GM20431 (cell line): Measurements from ENCODE around the gene NUDT22.
"Not testable (repeated sequence)": the region's sequence is repeated elsewhere in the genome, so short reads cannot be mapped to it uniquely, and the experiment has no call there.

Source experiments
- in situ Hi-C: fragments of 300-500 bp; cut with MseI, MboI; formaldehyde crosslinking; loops from one replicate; pipeline ENCODE4 v1.15.0; 2020; ENCODE audit warnings: low sequenced_read_pairs; ENCODE audit not compliant: unreplicated experiment

NUDT22 gene

DNA sequence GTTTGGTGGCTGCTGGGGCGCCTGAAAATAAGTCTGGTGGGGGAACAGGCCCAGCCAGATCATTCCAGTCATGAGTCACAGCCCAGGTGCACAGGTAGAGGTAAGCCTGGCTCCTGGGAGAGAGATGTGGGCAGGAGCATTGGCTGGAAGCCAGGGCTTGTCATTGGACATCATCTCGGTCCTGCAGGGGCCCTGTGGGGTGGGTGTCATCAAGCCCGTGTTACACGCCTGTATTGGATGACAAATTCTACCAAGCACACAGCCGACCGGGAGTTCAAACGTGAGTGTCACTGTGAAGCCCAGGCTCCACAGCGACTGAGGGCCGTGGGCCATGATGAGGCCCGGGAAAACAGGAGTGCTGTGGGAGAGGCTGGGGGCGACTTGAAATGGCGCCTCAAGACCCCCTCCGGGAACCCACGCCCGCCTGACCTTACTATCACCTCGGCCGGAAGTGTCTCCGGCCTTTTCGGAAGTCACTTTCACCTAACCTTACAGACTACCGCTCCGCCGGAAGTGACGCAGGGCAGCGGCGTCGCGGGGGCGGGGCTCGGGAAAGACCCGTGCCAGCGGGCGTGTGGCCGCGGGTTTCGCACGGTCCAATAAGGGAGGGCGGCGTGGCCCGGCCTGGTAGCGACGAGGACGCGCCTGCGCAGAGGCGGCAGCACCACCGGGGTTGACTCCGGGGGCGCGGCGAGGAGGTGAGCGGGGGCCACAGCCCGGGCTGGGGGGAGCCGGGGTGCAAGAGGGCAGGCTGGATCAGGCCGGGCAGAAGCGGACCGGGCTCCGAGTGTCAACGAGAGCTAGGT, 14.6 kb downstream of the NUDT22 start, which contains the start of gene FKBP2:
Gene FKBP2 (plus strand): TSS at position 661 of the 806 bp plus-strand sequence. CDS start 1,293 bp downstream, outside the sequence.
- in situ Hi-C loops = no loop called here

DNA sequence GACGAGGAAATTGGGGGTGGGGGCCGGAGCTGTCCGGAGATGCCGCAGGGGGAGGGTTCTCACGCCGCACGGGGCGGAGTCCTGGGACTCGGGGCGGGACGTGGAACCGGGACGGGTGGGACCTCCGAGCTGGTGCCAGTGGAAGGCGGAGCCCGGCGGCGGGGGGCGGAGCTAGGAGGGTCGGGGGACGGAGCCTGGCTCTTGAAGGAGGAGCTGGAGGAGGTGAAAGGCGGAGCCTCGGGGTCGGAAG, 15.1 kb downstream of the NUDT22 start:
- in situ Hi-C loops = no loop called here

DNA sequence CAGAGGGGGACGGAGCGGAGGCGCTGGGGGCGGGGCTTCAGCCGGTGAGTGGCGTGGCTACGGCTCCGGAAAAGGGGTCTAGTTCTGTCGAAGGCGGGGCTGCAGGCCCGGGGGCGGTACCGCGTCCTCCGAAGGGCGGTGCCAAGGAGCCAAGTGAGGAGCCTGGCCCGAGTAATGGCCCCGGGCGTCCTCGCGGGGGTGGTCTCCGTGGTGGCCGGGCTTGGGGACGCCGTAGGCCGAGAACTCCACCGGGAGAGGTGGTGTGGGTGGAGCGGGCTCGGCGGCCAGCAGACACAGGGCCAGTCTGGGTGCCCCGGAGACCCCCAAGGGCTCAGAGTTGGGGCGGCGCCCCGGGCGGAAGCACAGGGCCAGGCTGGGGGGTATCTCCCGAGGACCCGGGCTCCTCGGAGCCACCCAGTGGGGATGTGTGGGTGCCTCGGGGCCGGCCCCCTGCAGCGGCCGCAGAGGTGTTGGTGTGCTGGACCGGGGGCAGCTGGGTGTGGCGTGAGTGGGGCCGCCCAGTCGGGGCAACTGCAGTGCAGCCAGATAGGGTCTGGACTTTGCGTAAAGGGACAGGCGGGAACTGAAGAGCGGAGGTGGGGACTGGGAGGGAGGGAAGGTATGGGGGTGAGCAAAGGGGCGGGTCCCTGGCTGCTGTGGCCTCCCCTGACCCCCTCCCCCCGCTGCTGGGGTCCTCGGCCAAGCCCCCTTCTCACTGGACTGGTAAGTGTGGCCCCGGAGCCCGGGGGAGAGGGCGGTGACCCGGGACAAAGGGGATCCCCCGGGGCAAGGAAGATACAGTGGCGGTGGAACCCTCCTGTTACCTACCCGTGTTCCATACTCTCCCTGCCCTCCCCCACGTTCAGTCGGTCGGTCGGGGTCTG, 15.7 kb downstream of the NUDT22 start:
- in situ Hi-C loops = no loop called here

- in situ Hi-C loops = no loop called here
These were observed 17.3 kb downstream of the NUDT22 start for GRCh38 chr11:64243236-64243854.

DNA sequence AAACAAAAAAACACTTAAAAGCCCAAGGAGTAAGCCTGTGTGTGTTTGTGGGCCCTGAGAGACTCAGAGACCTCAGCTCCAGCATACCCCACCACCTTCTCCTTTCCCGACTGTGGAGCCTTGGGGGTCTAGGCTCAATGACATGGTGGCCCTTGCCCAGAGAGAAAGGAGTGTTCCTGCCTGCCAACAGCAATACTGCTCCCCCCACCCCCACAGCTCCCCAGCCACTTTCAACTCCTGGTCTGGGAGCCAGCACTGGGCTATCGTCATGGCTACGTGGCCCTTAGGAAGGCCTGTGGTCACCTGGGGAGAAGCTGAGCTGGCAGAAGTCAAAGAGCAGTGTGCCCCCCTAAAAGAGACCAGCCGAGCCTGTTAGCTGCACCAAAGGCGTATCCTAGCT, 18.0 kb downstream of the NUDT22 start:
- in situ Hi-C loops = no loop called here

DNA sequence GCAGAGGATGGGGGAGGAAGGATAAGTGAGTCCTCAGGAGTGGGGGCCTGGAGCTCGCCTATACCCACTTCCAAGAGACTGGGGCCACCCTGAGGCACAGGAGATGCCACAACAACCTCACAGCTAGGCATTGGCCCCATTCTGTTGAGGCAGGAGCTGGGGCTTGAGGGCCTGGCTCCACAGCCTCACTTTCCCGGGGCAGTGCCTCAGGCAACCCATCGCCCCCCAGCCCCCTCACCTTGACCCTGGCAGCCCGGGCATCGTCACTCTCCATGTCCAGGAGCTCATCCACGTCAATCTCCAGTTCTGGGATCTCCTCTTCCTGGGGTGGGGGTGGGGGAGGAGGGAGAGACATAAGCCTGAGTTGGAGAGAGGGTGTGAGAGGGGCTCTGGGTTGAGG, 18.9 kb downstream of the NUDT22 start:
- in situ Hi-C loops = no loop called here

- in situ Hi-C loops = no loop called here
These were observed 19.3 kb downstream of the NUDT22 start for GRCh38 chr11:64245401-64245796.

- in situ Hi-C loops = no loop called here
These were observed 19.9 kb downstream of the NUDT22 start for GRCh38 chr11:64245797-64246620.

GRCh38 chr11:64246621-64246870, 20.5 kb downstream of the NUDT22 start:
- in situ Hi-C loops = not testable (repeated sequence)

DNA sequence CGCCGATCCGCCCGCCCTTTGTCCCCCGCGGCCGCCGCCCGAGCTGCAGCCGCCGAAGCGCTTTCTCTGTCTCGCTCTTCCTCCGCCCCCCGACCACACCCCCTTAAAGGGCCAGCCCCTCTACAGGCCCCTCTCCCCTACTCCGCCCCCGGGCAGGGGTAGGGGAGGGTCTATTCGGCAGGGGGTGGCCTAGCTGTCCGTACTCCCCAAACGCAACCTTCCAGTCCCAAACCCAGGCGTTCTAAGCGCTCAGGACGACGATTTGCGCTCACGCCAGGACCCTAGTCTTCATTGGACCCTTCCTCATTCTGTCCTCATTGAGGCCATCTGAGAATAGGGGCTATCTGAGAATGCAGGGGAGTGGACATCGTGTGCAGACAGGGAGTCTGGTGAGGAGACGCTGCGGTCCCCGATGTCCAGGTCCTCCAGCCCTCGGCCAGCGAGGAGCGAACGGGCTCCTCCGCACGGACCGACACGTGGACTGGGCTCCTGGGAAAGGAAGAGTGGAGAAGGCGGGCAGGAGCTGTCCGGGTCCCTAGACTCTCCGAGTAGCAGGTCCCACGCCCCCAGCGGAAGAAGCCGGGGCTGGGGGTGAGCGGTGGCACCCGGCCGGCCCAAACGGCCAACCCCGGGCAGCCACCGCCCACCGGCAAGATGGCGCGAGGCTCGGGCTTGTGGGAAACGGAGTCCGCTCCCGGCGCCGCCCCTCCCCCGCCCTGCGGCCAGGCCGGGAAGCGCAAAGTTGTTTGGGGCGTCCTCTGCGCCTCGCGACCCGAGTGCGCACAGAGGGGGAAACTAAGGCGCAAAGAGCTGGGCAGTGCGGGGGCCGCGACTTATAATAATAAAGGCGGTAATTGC, 21.0 kb downstream of the NUDT22 start, which contains the start of gene PPP1R14B:
Gene PPP1R14B (minus strand): TSS at position 73 of the 858 bp plus-strand sequence. CDS start 270 bp downstream, outside the sequence.
- in situ Hi-C loops = no loop called here

DNA sequence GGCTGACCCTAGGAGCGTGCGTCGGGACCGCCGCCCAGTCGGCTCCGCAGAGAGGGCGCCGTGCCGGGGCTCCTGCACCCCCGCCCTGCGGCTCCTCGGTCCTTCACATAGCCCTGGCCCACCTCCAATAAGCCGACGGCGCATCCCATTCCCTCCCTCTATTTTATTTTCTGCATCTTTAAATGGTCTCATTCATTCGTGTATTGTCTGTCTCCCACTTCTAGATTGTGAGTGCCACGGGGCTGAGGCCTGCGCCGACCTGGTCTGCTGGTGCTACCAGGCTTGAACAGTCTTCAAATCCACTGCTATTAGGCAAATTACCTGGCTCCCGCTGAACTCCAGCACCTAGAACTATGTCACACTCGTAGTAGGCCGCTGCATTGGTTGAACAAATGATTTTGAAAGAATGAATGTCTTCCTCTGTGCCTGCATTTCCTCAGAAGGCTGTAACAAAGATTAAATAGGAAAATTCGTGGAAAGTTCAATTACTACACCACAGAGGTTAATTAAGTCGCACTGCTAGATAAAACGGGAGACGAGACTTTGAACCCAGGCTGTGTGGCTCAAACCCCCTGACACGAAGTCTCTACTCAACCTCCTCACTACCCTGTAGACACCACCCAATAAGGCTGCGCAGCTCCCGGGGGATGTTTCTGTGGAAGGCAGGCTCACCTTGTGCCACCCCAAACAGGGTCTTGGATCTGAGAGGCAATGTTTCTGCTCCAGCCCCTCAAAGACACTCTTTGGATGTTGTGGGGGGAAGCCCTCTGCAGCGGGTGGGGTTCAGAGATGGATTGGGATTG, 21.9 kb downstream of the NUDT22 start:
- in situ Hi-C loops = no loop called here

- in situ Hi-C loops = no loop called here
These were observed 22.5 kb downstream of the NUDT22 start for GRCh38 chr11:64248578-64248977.

- in situ Hi-C loops = no loop called here
These were observed 23.0 kb downstream of the NUDT22 start for GRCh38 chr11:64249038-64249437.

DNA sequence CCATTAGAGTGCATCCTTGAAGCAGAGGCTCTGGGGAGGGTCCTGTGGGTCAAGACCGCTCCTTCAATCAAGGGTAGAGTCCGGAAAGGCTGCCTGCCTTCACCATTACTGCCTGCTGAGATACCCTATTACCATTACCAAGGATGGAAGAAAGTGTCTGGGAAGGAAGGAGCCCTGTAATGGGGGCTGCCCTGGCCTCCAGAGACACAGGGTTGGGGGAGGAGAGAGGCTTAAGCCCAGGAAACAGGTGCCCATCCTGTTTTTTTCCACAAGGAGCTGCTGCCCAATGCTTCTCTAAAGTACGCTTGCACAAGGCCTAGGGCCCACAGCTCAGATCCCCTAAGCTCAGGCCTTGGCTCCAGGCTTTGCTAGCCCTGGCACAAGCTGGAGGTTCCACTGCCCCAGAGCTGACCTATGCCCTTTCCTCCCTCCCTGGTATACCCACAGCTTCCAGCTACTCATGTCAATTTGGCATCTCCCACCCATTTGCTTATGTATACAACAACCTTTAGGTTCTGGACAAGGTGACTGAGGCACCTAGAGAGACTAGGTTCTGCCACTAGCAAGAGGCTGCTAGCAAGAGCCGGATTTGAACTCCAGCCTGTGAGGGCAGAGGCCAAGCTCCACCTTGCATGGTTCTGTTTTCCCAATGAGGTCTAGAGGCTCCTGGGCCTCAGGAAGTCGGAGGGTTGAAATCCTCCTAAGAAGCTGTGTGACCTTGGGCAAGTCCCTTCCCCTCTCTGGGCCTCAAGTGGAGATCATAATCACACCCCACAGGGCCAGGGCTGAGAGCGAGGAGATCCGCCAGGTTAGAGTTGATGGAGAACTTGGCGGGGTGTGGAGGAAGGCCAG, 23.7 kb downstream of the NUDT22 start:
- in situ Hi-C loops = no loop called here

DNA sequence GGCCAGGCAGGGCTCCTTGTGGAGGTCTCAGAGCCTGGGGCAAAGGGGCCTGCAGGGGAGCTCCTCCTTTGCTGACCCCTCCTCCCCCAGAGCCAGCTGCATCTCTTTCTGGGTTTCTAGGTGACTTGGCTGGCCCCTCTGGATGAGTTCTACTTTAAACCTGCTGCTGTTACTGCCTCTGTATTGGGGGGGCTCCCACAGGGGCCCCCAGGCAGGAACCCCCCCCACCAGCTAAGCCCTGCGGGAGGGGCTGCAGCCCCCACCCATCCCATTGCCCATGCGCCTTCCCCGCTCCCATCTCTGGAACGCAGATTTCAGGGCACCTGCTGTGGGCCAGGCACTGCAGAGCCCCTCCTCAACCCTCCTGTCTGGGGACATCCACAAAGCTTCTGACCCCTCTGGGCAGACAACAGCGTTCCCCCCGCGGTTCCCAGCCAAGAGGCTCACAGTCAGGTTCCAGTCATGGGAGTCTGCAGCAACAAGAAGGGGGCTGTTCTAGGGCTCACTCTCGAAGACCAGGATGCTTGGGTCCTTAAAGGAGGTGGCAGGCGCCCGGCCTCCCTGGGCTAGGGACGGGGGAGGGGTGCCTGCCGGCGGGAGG, 24.4 kb downstream of the NUDT22 start:
- in situ Hi-C loops = no loop called here

DNA sequence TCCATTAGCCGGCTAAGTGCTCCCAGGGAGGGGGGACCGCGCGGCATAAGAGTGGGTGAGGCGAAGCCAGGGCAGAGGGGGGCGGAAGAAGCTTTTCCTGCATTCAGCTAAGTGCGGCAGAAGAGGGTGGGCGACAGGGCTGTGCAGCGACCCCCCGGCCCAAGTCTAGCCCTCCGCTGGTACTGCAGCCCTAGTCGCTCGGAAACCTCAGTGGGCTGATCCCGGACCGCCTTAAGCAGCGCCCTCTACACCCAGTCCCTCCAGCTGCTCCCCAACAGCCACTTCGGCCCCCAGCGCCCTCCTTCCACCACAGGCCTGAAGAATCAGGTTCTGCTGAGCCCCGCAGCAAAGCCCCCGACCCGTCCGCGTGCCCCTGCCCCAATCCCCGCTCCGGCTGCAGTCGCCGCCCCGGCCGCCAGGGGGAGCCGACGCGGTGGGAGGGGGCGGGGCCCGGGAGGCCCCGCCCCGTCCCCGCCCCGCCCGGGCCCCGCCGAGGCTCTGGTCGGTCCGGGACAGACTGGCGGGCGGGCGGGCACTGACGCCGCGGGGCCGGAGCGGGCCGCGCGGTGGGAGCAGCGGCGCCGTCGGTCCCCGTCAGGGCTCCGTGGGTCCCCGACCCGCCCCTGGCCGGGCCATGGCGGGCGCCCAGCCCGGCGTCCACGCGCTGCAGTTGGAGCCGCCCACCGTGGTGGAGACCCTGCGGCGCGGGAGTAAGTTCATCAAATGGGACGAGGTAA, 25.1 kb downstream of the NUDT22 start, which contains the start of gene PLCB3:
Gene PLCB3 (plus strand): TSS at position 515 of the 737 bp plus-strand sequence. CDS start 120 bp downstream, at position 635.
- in situ Hi-C loops = no loop called here

DNA sequence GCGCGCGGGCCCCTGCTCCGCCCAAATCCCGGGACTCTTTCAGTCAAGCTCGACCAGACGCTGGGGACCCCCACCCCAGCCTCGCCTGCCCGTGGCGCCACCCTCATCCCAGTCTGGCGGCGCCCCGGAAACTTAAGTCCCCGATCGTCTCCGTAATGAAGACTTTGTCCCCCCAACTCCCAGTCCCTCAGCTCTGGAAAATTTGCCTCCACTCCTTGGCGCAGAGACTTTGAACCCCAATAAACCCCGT, 25.6 kb downstream of the NUDT22 start:
- in situ Hi-C loops = no loop called here
